Heart right ventricle (tissue), 16 donors: Measurements from ENCODE around the gene ZNF165. TPM values are rescaled to one million over a fixed set of nuclear protein-coding genes. Genes with fewer than 3 reads are reported as not detected.
A peak's percentile ranks its signal among the peaks of the same experiment; 100 is the strongest.

Source experiments
- ATAC-seq, 8 donors: fragments of 200-7000 bp; cut with Tn5 transposase; one replicate each; pipeline ENCODE4 v1.9.1; 2020; ENCODE audit warnings: mild to moderate bottlenecking in 8 of 8, moderate library complexity in 8 of 8, moderate number of reproducible peaks in 1 of 8
- DNase-seq, 2 donors: peaks; one replicate each; pipeline ENCODE4 v3.0.0-alpha.2; 2020
- H3K27ac ChIP-seq, 10 donors: fragments of 200-600 bp; sonication (generic) in 2 of 10; one replicate each; pipeline versions ENCODE4 v1.5.0 to v1.8.0; 2020 to 2022; ENCODE audit warnings: mild to moderate bottlenecking in 3 of 10
- H3K27me3 ChIP-seq, 7 donors: fragments of 200-600 bp; one replicate each; pipeline ENCODE4 v1.8.0; 2021 to 2022; ENCODE audit warnings: mild to moderate bottlenecking in 2 of 7
- H3K36me3 ChIP-seq, 9 donors: fragments of 200-600 bp; sonication (generic) in 1 of 9; one replicate each; pipeline versions ENCODE4 v1.5.0 to v1.8.0; 2020 to 2022; ENCODE audit warnings: mild to moderate bottlenecking in 2 of 9
- H3K4me1 ChIP-seq, 9 donors: fragments of 200-600 bp; sonication (generic) in 1 of 9; one replicate each; pipeline versions ENCODE4 v1.5.0 to v1.8.0; 2020 to 2022; ENCODE audit warnings: mild to moderate bottlenecking in 4 of 9
- H3K4me3 ChIP-seq, 10 donors: fragments of 200-600 bp; sonication (generic) in 2 of 10; one replicate each; pipeline versions ENCODE4 v1.5.0 to v1.8.0; 2020 to 2022; ENCODE audit warnings: mild to moderate bottlenecking in 7 of 10, moderate library complexity in 2 of 10
- H3K9me3 ChIP-seq, 11 donors: fragments of 200-600 bp in 10 of 11; sonication (generic) in 2 of 11; one replicate each; pipeline versions ENCODE4 v1.5.0 to v1.8.0; 2013 to 2022; ENCODE audit warnings: mild to moderate bottlenecking in 2 of 11, control low read depth in 1 of 11, moderate library complexity in 1 of 11
- WGBS, 2 donors: extraction: QIAGEN DNeasy Blood & Tissue Kit; methylation state at CpG; one replicate each; pipeline ENCODE4 v1.1.7; 2013; ENCODE audit warnings: inconsistent platforms in 1 of 2; 5-methylcytosine and 5-hydroxymethylcytosine counted together
- intact Hi-C, 10 donors: fragments of 100-400 bp; cut with DNase I; formaldehyde crosslinking; loops; one replicate each; pipeline versions ENCODE4 v1.11.1 to v1.14.2; 2022
- polyA plus RNA-seq, 2 donors: library from polyadenylated mRNA; stranded (reverse); fragments of 200-250 nt; gene quantifications; one replicate each; pipeline ENCODE4 v1.2.3, GENCODE V29; 2013
- total RNA-seq, 10 donors: library from RNA; stranded (reverse); fragmentation: NEBNext Ultra II Directional in 3 of 10; extraction: Animal tissue kit (Norgen Biotek cat#: 25700) in 3 of 10; gene quantifications; one replicate each; pipeline versions ENCODE4 v1.2.1 to v1.2.4, GENCODE V29; 2021 to 2023
- TF ChIP-seq, protein P1 (sequence below), 9 donors: fragments of 200-600 bp; sonication (generic) in 2 of 9; IDR thresholded peaks; one replicate each; pipeline versions ENCODE4 v1.5.0 to v1.8.0; 2021 to 2022; ENCODE audit warnings: antibody characterized with exemption in 9 of 9, mild to moderate bottlenecking in 5 of 9, moderate library complexity in 1 of 9
- donor health status: Arrhythmogenic right ventricular cardiomyopathy.
- donor health status: ischemic (EF 13 %, LVEDD 7.1; RV severe dilation, severe dysfunction).
- donor health status: healthy with polysubstance abuse.
- donor health status: DM: no; HTN: yes; CAD: no.
- donor health status: DM: no; HTN: no; CAD: no.
- donor health status: ischemic (EF 25% LVEDD 6.9; RV normal size, moderate dysfunction).
- donor health status: ischemic (EF 25% LVEDD 5.7; RV mildly dilated, moderate dysfunction).
- donor health status: healthy.
- donor health status: DM: yes; HTN: yes; CAD: no.
- donor health status: Ischemic cardiomyopathy.
- donor health status: ischemic (EF 35%, LVEDD 5.7; RV mildly dilated, moderate dysfunction).
- donor health status: nonischemic (EF 11% LVEDD 7.7; RV severe dilation, severe dysfunction).
- donor health status: DM: yes; HTN: yes; CAD: no.
- donor health status: PGD.
- donor health status: ischemic (EF 29% LVEDD 5.4; RV normal size, mild dysfunction).
- donor health status: nonischemic (EF 23%, LVEDD 6.1; RV moderate dilation, normal function).

ZNF165 gene
- total and polyA plus RNA-seq, 12 donors: 0.27 to 0.69 (median 0.49) TPM; not detected in 1

DNA sequence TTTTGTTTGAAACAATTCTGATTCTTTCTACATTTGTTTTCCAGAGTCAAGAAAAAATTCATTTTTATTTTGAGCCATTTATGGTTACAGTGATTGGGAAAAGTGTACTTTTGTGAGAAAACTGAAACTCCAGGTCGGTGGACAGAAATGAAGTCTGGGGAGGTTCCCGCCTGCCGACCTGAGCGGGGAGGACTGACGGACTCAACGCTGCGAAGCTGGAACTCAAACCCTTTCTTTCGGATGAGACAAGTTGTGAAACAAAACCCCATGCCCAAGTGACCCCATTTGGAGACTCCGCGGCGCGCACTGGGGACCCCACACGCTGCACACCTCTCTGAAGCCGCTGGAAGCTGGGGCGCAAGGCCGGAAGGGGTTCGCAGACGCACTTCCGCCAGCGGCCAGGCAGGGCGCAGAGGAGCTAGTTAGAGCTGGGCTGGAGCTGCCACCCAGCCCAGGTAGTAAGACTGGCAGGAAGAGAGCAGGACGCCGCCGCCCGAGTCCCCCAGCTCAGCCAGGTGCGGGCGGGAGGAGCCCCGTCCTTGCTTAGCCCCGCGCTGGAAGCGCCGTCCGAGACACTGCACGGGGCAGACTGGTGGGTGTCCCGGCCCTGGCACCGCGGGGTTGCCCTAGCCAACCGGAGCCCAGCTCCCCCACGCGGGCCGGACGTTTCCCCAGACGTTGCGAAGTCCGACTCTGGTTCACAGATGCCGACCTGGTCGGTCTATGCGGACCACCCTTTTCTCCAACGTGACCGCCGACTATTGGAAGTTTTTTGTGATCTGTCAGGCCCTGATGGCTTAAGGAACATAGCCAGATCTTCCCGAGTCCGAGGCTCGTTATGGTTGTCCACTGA is 24.2 kb downstream of the ZNF165 start:
- Histone ChIP-seq H3K27me3 (no peaks in the 10 kb centered on the region), H3K27ac (peak overlapping the region in 9 of 10 donors; percentile 66 to 91 (median 81)), H3K4me1 (peaks cover 0 to 13% (median 4%) of the 10 kb centered on the region in 9 donors), H3K9me3 (no peaks in the 10 kb centered on the region), H3K36me3 (no peaks in the 10 kb centered on the region), H3K4me3 (peak overlapping the region; percentile 60 to 88 (median 78))
- intact Hi-C loops: no loop called here
- TF ChIP-seq, protein P1, sequence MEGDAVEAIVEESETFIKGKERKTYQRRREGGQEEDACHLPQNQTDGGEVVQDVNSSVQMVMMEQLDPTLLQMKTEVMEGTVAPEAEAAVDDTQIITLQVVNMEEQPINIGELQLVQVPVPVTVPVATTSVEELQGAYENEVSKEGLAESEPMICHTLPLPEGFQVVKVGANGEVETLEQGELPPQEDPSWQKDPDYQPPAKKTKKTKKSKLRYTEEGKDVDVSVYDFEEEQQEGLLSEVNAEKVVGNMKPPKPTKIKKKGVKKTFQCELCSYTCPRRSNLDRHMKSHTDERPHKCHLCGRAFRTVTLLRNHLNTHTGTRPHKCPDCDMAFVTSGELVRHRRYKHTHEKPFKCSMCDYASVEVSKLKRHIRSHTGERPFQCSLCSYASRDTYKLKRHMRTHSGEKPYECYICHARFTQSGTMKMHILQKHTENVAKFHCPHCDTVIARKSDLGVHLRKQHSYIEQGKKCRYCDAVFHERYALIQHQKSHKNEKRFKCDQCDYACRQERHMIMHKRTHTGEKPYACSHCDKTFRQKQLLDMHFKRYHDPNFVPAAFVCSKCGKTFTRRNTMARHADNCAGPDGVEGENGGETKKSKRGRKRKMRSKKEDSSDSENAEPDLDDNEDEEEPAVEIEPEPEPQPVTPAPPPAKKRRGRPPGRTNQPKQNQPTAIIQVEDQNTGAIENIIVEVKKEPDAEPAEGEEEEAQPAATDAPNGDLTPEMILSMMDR (IDR thresholded peaks at IDR 0.05): peak; percentile 50 to 71 (median 64)
- DNase-seq (peak; percentile 80 to 82), ATAC-seq (peak; percentile 96 to 100 (median 99))
- 1% methylated on average over 54 of the region's 54 CpGs for WGBS, 2 donors

DNA sequence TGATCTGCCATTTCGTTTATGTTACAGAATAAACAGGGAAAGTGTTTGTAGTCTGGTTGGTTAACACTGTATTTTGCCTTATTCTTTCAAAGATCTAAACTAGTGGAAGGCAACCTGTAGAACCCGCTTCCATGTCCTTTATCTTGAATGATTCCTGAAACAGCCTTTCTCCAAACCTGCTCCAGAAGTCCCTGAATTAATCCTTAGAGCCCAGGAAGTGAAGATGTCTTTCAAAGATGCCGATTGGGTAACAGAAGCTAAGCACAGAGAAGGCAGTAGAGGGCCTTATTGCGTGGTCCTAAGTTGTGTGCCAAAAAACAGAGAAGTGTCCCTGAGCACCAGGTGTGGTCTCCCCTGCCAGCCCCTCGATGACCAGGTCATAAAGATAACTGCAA is 24.9 kb downstream of the ZNF165 start:
- Histone ChIP-seq H3K36me3 (no peaks in the 10 kb centered on the region), H3K4me3 (peak overlapping the region; percentile 60 to 88 (median 78)), H3K9me3 (no peaks in the 10 kb centered on the region), H3K4me1 (peaks cover 0 to 13% (median 4%) of the 10 kb centered on the region in 9 donors), H3K27ac (peak overlapping the region in 8 of 10 donors; percentile 66 to 91 (median 82)), H3K27me3 (no peaks in the 10 kb centered on the region)
- DNase-seq: no peak
- TF ChIP-seq, protein P1 (IDR thresholded peaks at IDR 0.05): no peak
- WGBS, 2 donors: 23 to 35% methylated on average over 5 of the region's 5 CpGs
- intact Hi-C loops: no loop called here
- no peak for ATAC-seq

DNA sequence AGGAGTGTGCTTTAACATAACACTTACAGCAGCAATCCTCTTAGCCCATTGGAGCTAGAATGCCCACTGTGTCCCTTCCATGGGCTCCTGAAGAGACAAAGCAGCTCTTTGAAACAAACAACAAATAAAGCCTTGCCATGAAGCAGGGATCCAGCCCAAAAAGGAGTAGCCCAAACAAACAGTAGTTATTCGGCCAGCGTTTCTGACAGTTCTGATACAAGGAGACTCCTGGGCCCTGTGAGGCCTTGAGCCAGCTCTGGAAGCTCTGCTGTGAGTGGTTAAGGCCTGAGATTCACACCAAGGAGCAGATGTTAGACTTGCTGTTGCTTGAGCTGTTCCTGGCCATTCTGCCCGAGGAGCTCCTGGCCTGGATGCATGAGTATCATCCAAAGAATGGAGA is 27.1 kb downstream of the ZNF165 start:
- TF ChIP-seq, protein P1 (IDR thresholded peaks at IDR 0.05): no peak
- Histone ChIP-seq H3K27me3 (no peaks in the 10 kb centered on the region), H3K36me3 (no peaks in the 10 kb centered on the region), H3K4me3 (no peak overlapping the region), H3K27ac (no peak overlapping the region), H3K4me1 (peaks cover 0 to 13% (median 4%) of the 10 kb centered on the region in 9 donors), H3K9me3 (no peaks in the 10 kb centered on the region)
- intact Hi-C loops: no loop called here
- ATAC-seq (no peak), DNase-seq (no peak)
- WGBS, 2 donors: 80 to 81% methylated on average over 3 of the region's 3 CpGs

DNA sequence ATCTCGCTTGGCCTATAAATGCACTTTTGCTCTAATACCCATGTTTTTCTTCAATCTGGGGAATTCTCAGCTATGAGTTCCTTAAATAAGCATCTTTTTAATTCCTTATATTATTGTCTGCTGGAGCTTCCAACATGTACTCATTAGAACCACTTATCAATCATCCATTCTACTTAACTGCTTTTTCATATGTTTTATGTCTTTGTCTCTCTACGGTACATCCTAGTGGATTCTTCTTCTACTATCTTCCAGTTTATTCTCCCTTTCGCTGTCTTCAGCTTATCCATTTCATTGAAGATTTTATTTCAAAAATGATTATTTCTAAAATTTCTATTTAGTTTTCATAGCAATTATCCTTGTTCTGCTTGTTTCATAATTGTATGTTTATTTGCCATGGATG is 31.6 kb downstream of the ZNF165 start:
- no peak for ATAC-seq
- TF ChIP-seq, protein P1 (IDR thresholded peaks at IDR 0.05): no peak

More for the DNA sequence above, 31.6 kb downstream of the ZNF165 start:
- Histone ChIP-seq H3K27ac (no peak overlapping the region), H3K9me3 (no peaks in the 10 kb centered on the region), H3K4me1 (no peaks in the 10 kb centered on the region), H3K27me3 (no peaks in the 10 kb centered on the region), H3K36me3 (peaks cover 0 to 30% (median 16%) of the 10 kb centered on the region in 9 donors), H3K4me3 (no peak overlapping the region)
- intact Hi-C loops: no loop called here
- WGBS, 2 donors: 77 to 78% methylated on average over 3 of the region's 3 CpGs
- no peak for DNase-seq
